Neural cell (in vitro differentiated cells): Measurements from ENCODE around the gene TMEM101.

ENCODE experiments used
- POLR2AphosphoS5 ChIP-seq: IDR thresholded peaks from 2 replicates; pipeline ENCODE4 v1.6.1; 2012
- TF ChIP-seq, protein P1 (sequence below): fragments of 450-650 bp; IDR thresholded peaks from 2 replicates; pipeline ENCODE4 v1.5.1; 2014; ENCODE audit warnings: antibody characterized with exemption, mild to moderate bottlenecking, moderate library complexity; ENCODE audit not compliant: poor library complexity, severe bottlenecking

DNA sequence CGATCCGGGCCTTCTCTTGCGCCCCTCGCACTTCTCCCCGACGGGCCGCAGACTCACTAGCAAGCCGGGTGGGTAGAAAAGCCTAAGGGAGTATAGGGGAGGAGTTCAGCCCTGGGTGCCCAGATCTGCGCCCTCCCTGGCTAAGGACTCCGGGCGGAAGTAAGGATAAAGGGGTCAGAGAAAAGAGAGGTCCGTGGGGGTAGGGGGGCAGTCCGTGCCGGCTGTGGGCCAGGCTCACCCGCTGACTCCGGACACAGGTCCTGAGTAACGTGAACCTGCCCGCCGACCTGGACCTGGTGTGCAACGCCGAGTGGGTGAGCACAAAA, 8.5 kb downstream of the TMEM101 start:
- no peak for TF ChIP-seq POLR2AphosphoS5
- TF ChIP-seq, protein P1, sequence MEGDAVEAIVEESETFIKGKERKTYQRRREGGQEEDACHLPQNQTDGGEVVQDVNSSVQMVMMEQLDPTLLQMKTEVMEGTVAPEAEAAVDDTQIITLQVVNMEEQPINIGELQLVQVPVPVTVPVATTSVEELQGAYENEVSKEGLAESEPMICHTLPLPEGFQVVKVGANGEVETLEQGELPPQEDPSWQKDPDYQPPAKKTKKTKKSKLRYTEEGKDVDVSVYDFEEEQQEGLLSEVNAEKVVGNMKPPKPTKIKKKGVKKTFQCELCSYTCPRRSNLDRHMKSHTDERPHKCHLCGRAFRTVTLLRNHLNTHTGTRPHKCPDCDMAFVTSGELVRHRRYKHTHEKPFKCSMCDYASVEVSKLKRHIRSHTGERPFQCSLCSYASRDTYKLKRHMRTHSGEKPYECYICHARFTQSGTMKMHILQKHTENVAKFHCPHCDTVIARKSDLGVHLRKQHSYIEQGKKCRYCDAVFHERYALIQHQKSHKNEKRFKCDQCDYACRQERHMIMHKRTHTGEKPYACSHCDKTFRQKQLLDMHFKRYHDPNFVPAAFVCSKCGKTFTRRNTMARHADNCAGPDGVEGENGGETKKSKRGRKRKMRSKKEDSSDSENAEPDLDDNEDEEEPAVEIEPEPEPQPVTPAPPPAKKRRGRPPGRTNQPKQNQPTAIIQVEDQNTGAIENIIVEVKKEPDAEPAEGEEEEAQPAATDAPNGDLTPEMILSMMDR = no peak
